ENCODE measurements around the gene ANKUB1.

- TF ChIP-seq CTCF (IDR thresholded peaks at IDR 0.05; ENCODE audit: low read depth, low read length) (no peak), POLR2A (IDR thresholded peaks at IDR 0.05; ENCODE audit: extremely low read depth, insufficient read length) (no peak), MYC (IDR thresholded peaks at IDR 0.05; ENCODE audit: low read depth, low read length) (no peak)
Observed at GRCh38 chr3:149715247-149715646, 77.1 kb downstream of the ANKUB1 start.

Measured in NB4 (cell line).